SU-DHL-6 (cell line): ENCODE measurements around the gene SLC30A7.

Experiments
- EZH2phosphoT487 ChIP-seq: fragments of 200-600 bp; sonication (generic), shearing (Covaris generic); conservative IDR thresholded peaks from 2 replicates; pipeline ENCODE4 v1.6.1; 2018; ENCODE audit warnings: mild to moderate bottlenecking, antibody characterized with exemption, low read length, moderate library complexity, mixed read lengths
- TF ChIP-seq, protein P1 (sequence below): fragments of 200-600 bp; sonication (generic); IDR thresholded peaks from one replicate; pipeline ENCODE4 v1.5.1; 2017; ENCODE audit warnings: antibody characterized with exemption, mild to moderate bottlenecking, low read length, moderate library complexity; ENCODE audit not compliant: insufficient read depth, poor library complexity, severe bottlenecking

DNA sequence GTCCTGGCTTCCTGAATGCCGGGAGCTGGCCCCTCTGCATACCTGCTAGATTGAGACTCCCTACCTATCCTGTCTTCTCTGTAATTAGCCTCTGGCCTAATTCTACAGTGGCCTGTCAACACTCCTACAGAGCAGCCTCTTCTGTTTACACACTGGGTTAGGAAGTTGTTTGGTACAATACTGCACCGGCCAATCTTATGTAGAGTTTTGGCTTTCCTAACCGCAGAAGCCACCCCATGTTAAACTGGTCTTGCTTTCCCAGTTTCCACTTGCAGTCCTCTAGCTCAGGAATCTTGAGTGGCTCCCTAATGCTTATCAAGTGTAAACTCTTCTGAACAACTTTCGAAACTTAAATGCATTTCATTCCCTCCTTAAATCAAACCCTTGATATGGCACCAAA lies 86.9 kb downstream of the SLC30A7 start:
- no peak for TF ChIP-seq EZH2phosphoT487
- TF ChIP-seq, protein P1, sequence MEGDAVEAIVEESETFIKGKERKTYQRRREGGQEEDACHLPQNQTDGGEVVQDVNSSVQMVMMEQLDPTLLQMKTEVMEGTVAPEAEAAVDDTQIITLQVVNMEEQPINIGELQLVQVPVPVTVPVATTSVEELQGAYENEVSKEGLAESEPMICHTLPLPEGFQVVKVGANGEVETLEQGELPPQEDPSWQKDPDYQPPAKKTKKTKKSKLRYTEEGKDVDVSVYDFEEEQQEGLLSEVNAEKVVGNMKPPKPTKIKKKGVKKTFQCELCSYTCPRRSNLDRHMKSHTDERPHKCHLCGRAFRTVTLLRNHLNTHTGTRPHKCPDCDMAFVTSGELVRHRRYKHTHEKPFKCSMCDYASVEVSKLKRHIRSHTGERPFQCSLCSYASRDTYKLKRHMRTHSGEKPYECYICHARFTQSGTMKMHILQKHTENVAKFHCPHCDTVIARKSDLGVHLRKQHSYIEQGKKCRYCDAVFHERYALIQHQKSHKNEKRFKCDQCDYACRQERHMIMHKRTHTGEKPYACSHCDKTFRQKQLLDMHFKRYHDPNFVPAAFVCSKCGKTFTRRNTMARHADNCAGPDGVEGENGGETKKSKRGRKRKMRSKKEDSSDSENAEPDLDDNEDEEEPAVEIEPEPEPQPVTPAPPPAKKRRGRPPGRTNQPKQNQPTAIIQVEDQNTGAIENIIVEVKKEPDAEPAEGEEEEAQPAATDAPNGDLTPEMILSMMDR: no peak
